GM19099 (cell line): ENCODE results near the gene BARX1.

ENCODE experiments used
- POLR2A ChIP-seq: IDR thresholded peaks from 3 replicates; pipeline ENCODE4 v1.6.1; 2011; ENCODE audit warnings: low read depth; ENCODE audit not compliant: insufficient read length; ENCODE audit errors: extremely low read depth

The BARX1 gene

GRCh38 chr9:93955111-93955980 lies at the start of gene BARX1:
TSS of gene BARX1 (minus strand) at chr9:93955355. CDS start at chr9:93955146, 209 bp downstream.
- TF ChIP-seq POLR2A, result no peak

DNA sequence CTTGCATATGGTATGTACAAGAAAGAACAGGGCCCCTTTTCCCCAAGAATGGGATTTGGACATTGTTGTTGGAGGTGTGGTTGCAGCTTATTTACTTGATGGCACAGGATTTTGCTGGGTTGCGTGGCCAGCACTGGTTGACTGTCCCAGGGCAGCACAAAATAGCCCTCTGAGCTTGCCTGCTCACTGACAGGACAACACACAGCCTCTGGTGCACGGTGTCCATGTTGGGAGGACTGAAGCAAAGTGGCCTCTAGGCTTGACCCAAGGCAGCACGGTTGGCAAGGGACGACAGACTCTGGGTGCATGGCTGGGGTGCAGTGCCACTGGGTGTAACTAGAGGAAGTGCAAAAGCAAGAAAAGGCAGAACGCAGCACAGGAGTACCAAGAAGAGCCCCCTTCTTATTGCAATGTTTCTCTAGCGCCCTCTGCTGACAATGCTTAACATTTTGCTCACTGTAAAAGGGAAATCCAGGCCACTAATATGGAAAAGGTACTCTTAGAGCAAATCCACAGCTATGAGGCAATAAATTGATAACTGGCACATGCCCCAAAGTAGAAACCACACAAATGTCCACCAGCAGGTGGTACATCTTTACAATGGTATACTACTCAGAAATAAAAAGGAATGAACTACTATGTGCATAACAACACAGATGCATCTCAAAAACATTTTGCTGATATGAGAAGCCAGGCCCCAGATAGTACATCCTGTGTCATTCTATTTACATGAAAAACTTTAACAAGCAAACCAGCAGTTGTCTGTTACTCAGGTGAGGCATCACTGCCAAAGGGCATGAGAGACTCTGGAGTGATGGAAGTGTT lies 47.4 kb upstream of the BARX1 start:
- TF ChIP-seq POLR2A, result no peak

DNA sequence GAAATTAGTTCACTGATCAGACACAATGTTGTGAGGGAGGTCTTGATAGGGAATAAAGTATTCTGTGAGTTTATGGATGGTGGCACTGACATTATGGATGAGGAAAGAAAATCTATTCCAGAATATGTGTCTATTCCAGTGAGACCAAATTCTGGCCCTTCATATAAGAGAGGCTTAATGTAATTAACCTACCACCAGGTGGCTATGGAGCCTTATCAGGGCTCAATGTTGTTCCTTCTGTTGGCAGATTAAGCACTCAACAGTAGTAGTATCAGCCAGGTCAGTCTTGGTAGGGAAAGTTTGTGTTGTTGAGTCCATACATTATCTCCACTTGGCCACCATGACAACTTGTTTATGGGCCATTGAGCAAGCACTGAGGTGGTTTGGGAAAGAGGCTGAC lies 41.7 kb upstream of the BARX1 start:
- no peak for TF ChIP-seq POLR2A

DNA sequence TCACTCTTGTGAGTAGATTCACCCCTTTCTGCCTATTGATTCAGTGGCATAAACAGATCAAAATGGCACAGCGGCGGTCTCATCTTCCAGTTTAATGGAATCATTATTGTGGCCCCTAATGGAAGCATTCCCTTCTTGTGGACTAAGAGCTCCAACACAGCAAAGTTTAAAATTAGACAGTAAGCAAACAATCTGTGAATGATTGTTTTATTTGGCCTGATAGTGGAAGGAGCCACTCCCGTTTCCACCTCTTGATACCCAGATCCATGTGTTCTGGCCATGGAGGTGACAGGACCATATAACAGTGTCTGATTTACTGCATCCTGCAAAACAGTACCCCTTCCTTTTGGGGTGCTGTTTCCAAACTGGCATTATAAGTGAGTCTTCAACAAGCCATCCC lies 41.2 kb upstream of the BARX1 start:
- TF ChIP-seq POLR2A, result no peak

DNA sequence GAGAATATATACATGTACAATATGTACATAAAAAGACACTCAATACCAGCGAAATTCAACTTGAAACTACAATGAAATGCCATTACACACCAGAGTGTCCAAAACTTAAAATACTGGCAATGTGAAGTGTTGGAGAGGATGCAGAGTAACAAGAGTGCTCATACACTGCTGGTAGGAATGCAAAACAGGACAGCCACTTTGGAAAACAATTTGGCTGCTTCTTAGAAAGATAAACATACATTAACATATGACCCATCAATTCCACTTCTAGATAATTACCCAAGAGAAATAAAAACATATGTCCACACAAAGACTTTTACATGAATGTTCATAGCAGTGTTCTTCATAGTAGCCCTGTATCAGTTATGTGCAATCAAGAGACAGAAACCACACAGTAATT lies 39.4 kb upstream of the BARX1 start:
- no peak for TF ChIP-seq POLR2A

- TF ChIP-seq POLR2A, result no peak
Observed at GRCh38 chr9:93994132-93994531, 39.0 kb upstream of the BARX1 start.

- TF ChIP-seq POLR2A, result no peak
Observed at GRCh38 chr9:93992830-93993229, 37.7 kb upstream of the BARX1 start.

- no peak for TF ChIP-seq POLR2A
Observed at GRCh38 chr9:93990448-93990847, 35.3 kb upstream of the BARX1 start.

- no peak for TF ChIP-seq POLR2A
Observed at GRCh38 chr9:93988056-93988455, 32.9 kb upstream of the BARX1 start.

DNA sequence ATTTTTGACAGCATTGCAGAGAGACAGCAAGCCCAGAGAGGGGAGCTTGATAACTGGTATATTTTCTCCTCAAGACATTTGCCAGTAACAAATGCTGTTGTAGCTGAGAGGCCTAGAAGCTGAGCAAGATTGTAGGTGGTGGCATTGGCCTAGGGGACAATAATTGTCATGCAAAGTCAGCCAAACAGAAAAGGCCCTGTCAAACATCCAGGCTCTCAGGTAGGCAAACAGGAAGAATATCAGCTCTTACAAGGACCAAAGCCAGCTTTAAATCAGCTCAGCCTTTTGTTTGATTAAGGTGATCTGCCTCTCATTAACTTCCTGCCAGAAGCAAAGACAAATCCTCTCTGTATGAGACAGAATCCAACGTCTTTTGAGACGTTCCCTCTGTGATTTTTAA lies 29.7 kb upstream of the BARX1 start:
- TF ChIP-seq POLR2A, result no peak

DNA sequence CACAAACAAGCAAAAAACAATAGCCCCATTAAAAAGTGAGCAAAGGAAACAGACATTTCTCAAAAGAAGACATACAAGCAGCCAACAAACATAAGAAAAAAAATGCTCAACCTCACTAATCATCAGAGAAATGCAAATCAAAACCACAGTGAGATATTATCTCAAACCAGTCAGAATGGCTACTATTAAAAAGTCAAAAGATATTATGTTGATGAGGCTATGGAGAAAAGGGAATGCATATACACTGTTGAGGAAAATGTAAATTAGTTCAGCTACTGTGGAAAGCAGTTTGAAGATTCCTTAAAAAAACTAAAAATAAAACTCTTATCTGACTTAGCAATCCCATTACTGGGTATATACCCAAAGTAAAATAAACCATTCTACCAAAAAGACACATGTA lies 28.7 kb upstream of the BARX1 start:
- no peak for TF ChIP-seq POLR2A

GRCh38 chr9:93979721-93980120 lies 24.6 kb upstream of the BARX1 start:
- TF ChIP-seq POLR2A, result no peak

- no peak for TF ChIP-seq POLR2A
Observed at GRCh38 chr9:93978551-93978950, 23.4 kb upstream of the BARX1 start.

- TF ChIP-seq POLR2A, result no peak
Observed at GRCh38 chr9:93976973-93977372, 21.8 kb upstream of the BARX1 start.

DNA sequence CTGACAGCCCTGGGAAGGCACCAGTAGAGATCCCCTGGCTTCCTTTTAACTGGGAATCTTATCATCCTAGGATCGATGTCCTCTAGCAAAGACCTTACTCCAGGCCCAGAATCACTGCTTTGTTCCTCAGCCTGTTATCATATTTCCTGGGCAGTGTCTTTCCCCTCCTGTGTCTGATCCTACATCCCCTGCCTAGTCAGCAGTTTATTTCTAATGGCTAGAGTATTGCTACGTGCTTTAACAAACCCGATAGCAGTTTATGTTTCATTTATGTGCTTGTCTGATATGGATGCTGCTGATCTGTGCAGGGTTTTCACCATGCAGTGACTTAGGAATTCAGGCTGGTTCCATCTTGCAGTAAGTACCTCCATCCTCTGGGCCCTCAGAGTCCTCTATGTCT lies 20.9 kb upstream of the BARX1 start:
- no peak for TF ChIP-seq POLR2A

DNA sequence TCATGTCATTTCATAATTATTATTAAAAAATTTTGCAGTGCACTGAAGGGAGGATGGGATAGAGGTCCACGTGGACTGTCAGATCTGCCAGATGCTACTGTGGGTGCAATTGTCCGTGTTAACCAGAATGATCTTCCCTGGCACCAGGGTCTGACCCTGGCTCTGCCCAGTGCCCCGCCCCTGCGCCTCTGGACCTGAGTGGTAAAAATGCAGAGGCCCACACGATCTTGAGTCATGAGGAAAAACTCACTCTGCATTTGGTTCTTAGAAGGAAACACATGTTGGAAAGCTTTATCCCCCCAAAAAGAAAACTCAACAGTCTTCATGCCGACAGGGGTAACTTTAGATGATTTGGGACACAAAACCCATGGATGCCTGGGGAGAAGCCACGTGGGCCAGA lies 20.1 kb upstream of the BARX1 start:
- no peak for TF ChIP-seq POLR2A

GRCh38 chr9:93974151-93974550 lies 19.0 kb upstream of the BARX1 start:
- no peak for TF ChIP-seq POLR2A

DNA sequence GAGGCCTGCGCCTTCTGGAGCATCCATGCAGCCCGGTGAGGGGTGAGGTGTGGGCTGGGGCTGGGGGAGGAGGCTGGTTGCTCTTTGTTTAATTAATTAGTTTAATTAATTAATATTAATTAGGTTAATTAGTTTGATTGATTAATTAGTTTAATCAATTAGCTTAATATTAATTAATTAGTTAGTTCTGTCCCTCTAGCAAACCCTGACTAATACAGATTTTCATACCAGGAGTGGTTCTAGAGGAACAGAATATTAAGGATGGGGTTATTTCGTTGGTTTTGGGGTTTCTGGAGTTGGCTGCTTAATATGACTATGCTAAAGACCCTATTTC lies 14.1 kb upstream of the BARX1 start:
- no peak for TF ChIP-seq POLR2A
